Fibroblast of mammary gland (primary cell): Measurements from ENCODE around the gene ANKRD13A.

Experiments used
- DNase-seq: peaks from one replicate; pipeline ENCODE4 v3.0.0-alpha.2; 2010; ENCODE audit warnings: low read depth
- H3K4me3 ChIP-seq: 2 replicates; pipeline ENCODE4 v1.5.1; 2011; ENCODE audit warnings: low read depth, mild to moderate bottlenecking, low read length, moderate library complexity; ENCODE audit not compliant: control insufficient read depth
- TF ChIP-seq, protein P1 (sequence below): conservative IDR thresholded peaks from 2 replicates; pipeline ENCODE4 v1.5.1; 2011; ENCODE audit warnings: low read depth, low read length, inconsistent platforms; ENCODE audit not compliant: control insufficient read depth, insufficient read depth

The ANKRD13A gene

GRCh38 chr12:110024051-110024450 is 24.8 kb downstream of the ANKRD13A start:
- H3K4me3 ChIP-seq = no peak overlapping the region
- TF ChIP-seq, protein P1, sequence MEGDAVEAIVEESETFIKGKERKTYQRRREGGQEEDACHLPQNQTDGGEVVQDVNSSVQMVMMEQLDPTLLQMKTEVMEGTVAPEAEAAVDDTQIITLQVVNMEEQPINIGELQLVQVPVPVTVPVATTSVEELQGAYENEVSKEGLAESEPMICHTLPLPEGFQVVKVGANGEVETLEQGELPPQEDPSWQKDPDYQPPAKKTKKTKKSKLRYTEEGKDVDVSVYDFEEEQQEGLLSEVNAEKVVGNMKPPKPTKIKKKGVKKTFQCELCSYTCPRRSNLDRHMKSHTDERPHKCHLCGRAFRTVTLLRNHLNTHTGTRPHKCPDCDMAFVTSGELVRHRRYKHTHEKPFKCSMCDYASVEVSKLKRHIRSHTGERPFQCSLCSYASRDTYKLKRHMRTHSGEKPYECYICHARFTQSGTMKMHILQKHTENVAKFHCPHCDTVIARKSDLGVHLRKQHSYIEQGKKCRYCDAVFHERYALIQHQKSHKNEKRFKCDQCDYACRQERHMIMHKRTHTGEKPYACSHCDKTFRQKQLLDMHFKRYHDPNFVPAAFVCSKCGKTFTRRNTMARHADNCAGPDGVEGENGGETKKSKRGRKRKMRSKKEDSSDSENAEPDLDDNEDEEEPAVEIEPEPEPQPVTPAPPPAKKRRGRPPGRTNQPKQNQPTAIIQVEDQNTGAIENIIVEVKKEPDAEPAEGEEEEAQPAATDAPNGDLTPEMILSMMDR = no peak
- DNase-seq = no peak

DNA sequence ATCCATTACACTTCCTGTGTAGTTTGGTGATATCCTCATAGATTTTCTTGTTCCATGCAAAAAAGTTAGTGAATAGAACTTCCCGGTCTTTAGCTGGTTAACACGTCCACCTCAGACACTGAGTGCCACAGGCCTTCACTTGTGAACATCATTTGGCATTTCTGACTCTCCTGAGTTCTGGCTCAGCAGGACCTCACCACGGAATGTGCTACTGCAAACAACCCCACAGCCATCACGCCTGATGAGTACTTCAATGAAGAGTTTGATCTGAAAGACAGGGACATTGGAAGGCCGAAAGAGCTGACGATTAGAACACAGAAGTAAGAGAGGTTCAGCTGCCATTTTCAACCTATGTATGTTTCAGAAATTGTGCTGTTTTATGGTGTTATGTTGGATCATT is 29.1 kb downstream of the ANKRD13A start:
- TF ChIP-seq, protein P1 = no peak
- H3K4me3 ChIP-seq = no peak overlapping the region
- DNase-seq = no peak

DNA sequence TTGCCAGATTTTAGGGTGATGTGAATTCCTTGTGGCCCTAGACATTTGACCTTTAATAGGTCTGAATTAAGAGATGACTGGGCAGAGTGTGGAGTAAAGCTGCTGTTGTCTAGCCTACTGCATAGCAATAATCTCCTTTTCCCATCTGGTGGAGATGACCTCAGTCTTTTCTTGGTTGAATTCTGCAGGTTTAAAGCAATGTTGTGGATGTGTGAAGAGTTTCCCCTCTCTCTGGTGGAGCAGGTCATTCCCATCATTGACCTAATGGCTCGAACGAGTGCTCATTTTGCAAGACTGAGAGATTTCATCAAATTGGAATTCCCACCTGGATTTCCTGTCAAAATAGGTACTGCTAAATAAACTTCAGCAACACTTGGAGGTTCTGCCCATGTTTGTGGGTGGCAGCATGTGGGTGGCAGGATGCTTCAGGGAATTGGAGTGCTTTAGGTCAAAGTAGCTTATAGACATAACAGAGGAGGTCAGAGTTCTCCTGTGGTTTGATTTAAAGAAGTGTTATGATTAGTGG is 30.1 kb downstream of the ANKRD13A start:
- TF ChIP-seq, protein P1 = no peak
- no peak for DNase-seq
- no peak overlapping the region for H3K4me3 ChIP-seq

GRCh38 chr12:110033888-110034287 is 34.7 kb downstream of the ANKRD13A start:
- TF ChIP-seq, protein P1 = no peak
- no peak for DNase-seq

GRCh38 chr12:110035534-110036104 is 36.4 kb downstream of the ANKRD13A start:
- TF ChIP-seq, protein P1 = no peak
- DNase-seq = no peak
- H3K4me3 ChIP-seq = no peak overlapping the region

More at GRCh38 chr12:110033888-110034287, 34.7 kb downstream of the ANKRD13A start:
- no peak overlapping the region for H3K4me3 ChIP-seq

DNA sequence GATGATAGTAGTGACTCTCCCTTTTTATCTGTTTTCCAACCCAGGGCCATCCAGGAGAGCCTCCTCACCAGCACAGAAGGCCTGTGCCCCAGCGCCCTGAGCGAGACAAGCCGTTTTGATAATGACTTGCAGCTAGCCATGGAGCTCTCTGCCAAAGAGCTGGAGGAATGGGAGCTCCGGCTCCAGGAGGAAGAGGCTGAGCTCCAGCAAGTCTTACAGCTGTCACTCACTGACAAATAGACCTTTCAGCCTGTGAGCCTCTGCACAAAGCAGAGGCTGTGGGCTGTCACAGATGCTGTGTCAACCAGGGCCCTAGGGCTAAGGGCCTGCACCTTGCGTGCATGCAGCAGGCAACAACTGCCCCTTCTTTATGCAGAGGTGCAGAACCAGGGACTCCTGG is 38.1 kb downstream of the ANKRD13A start:
- TF ChIP-seq, protein P1 = no peak
- DNase-seq = no peak
- no peak overlapping the region for H3K4me3 ChIP-seq

- H3K4me3 ChIP-seq = no peak overlapping the region
- TF ChIP-seq, protein P1 = no peak
- DNase-seq = no peak
Observed at GRCh38 chr12:110038741-110039084, 39.5 kb downstream of the ANKRD13A start.
